Keratinocyte (primary cell): ENCODE measurements around the gene CASR. TPM values are rescaled to one million over a fixed set of nuclear protein-coding genes. Genes with fewer than 3 reads are reported as not detected.

Experiments
- DNase-seq: peaks from one replicate; pipeline ENCODE4 v3.0.0-alpha.2; 2011; ENCODE audit warnings: low read depth, missing footprints, low spot score
- FAIRE-seq: peaks from 2 replicates; lab custom pipeline; 2011; peaks lifted over from hg19 to GRCh38; lab: Jason Lieb, UNC
- H2AFZ ChIP-seq: 2 replicates; pipeline ENCODE4 v1.6.0; 2012; ENCODE audit warnings: low read length, control low read depth, inconsistent platforms; ENCODE audit not compliant: control insufficient read depth
- H3K27ac ChIP-seq: 2 replicates; pipeline ENCODE4 v1.5.1; 2011; ENCODE audit warnings: low read length; ENCODE audit not compliant: control insufficient read depth, insufficient read depth
- H3K27me3 ChIP-seq: 3 replicates; pipeline ENCODE4 v1.6.0; 2011; ENCODE audit warnings: low read length; ENCODE audit not compliant: control insufficient read depth, insufficient read depth; ENCODE audit errors: extremely low read depth
- H3K36me3 ChIP-seq, 2 experiments: 2 replicates in 1 of 2; 3 replicates in 1 of 2; pipeline ENCODE4 v1.5.1; 2011; ENCODE audit warnings: low read length in 2 of 2, mild to moderate bottlenecking in 1 of 2; ENCODE audit not compliant: control insufficient read depth in 2 of 2, insufficient read depth in 2 of 2; ENCODE audit errors: extremely low read depth in 1 of 2
- H3K4me1 ChIP-seq: 3 replicates; pipeline ENCODE4 v1.5.1; 2011; ENCODE audit warnings: low read length; ENCODE audit not compliant: control insufficient read depth, insufficient read depth; ENCODE audit errors: extremely low read depth
- H3K4me2 ChIP-seq: 3 replicates; pipeline ENCODE4 v1.6.0; 2011; ENCODE audit warnings: low read depth, low read length; ENCODE audit not compliant: control insufficient read depth, insufficient read depth; ENCODE audit errors: extremely low read depth
- H3K4me3 ChIP-seq, 3 experiments: fragments of 200-600 bp in 1 of 3; sonication (generic) in 1 of 3; 2 replicates in 2 of 3; 3 replicates in 1 of 3; pipeline ENCODE4 v1.5.1; 2011 to 2016; ENCODE audit warnings: low read length in 3 of 3, mild to moderate bottlenecking in 3 of 3, control low read depth in 2 of 3, inconsistent platforms in 1 of 3, low read depth in 1 of 3, mixed read lengths in 1 of 3, mixed run types in 1 of 3, moderate library complexity in 1 of 3; ENCODE audit not compliant: control insufficient read depth in 2 of 3, insufficient read depth in 2 of 3; ENCODE audit errors: extremely low read depth in 1 of 3
- H3K79me2 ChIP-seq: 2 replicates; pipeline ENCODE4 v1.6.0; 2012; ENCODE audit warnings: low read length; ENCODE audit not compliant: control insufficient read depth, insufficient read depth
- H3K9ac ChIP-seq: 3 replicates; pipeline ENCODE4 v1.6.0; 2011; ENCODE audit warnings: low read length; ENCODE audit not compliant: control insufficient read depth, insufficient read depth; ENCODE audit errors: extremely low read depth
- H3K9me1 ChIP-seq: 3 replicates; pipeline ENCODE4 v1.6.0; 2011; ENCODE audit warnings: low read length; ENCODE audit not compliant: control insufficient read depth, insufficient read depth; ENCODE audit errors: extremely low read depth
- H3K9me3 ChIP-seq: 2 replicates; pipeline ENCODE4 v1.5.1; 2012; ENCODE audit warnings: low read depth, low read length; ENCODE audit not compliant: control insufficient read depth
- H4K20me1 ChIP-seq: 3 replicates; pipeline ENCODE4 v1.6.0; 2011; ENCODE audit warnings: low read length; ENCODE audit not compliant: control insufficient read depth, insufficient read depth; ENCODE audit errors: extremely low read depth
- CTCF ChIP-seq, 3 experiments: IDR thresholded peaks in 1 of 3; conservative IDR thresholded peaks in 1 of 3; optimal IDR thresholded peaks in 1 of 3; 2 replicates in 2 of 3; 3 replicates in 1 of 3; pipeline versions ENCODE3 to v1.5.1; 2011; ENCODE audit warnings: low read length in 3 of 3, mild to moderate bottlenecking in 3 of 3, moderate library complexity in 2 of 3, control low read depth in 1 of 3, inconsistent platforms in 1 of 3; ENCODE audit not compliant: insufficient read depth in 2 of 3; ENCODE audit errors: extremely low read depth in 1 of 3
- EZH2 ChIP-seq: IDR thresholded peaks from one replicate; pipeline ENCODE4 v1.6.1; 2012; ENCODE audit warnings: inconsistent platforms, mild to moderate bottlenecking, low read length, moderate library complexity
- dilution Hi-C: fragments of 300-500 bp; cut with MboI; formaldehyde crosslinking; loops from one replicate; pipeline ENCODE4 v1.7.0; 2020; ENCODE audit warnings: low sequenced_read_pairs; ENCODE audit not compliant: extremely low pct_ligation_motif_present
- polyA plus RNA-seq, 5 experiments: library from polyadenylated mRNA; depleted of rRNA in 3 of 5; stranded (reverse) in 3 of 5; stranded (forward) in 1 of 5; unstranded in 1 of 5; fragments of >200 nt; gene quantifications; 1 replicate in 1 of 5; 2 replicates in 3 of 5; 3 replicates in 1 of 5; pipeline versions ENCODE4 v1.2.1 to v1.2.3, GENCODE V29; 2011 to 2012; ENCODE audit warnings: missing spikeins in 2 of 5, low read depth in 1 of 5, low replicate concordance in 1 of 5

Gene CASR
- polyA plus RNA-seq, 1 donor (not counting 4 experiments of a cell fraction or from before 2014, with no cell fraction given): not detected

GRCh38 chr3:122213650-122214049, 30.2 kb downstream of the CASR start:
- Histone ChIP-seq H3K27ac (no peak overlapping the region), H3K4me3 (no peak overlapping the region), H3K9ac (no peak overlapping the region), H3K9me1 (no peaks in the 10 kb centered on the region), H3K27me3 (no peaks in the 10 kb centered on the region), H3K9me3 (no peaks in the 10 kb centered on the region), H3K79me2 (no peaks in the 10 kb centered on the region), H3K4me1 (no peaks in the 10 kb centered on the region), H3K4me2 (no peak overlapping the region), H4K20me1 (no peaks in the 10 kb centered on the region), H3K36me3 (no peaks in the 10 kb centered on the region), H2AFZ (no peak overlapping the region)
- no peak for TF ChIP-seq EZH2
- no peak for TF ChIP-seq CTCF (optimal IDR thresholded peaks at IDR 0.05 in 1 of 3, IDR thresholded peaks at IDR 0.05 in 1 of 3, conservative IDR thresholded peaks at IDR 0.05 in 1 of 3; ENCODE audit: extremely low read depth in 1 of 3, insufficient read depth in 2 of 3, low read length in 3 of 3)
- no peak for DNase-seq
- no peak for FAIRE-seq
- dilution Hi-C loops: no loop called here

GRCh38 chr3:122214711-122215110, 31.2 kb downstream of the CASR start:
- H3K4me2 ChIP-seq: no peak overlapping the region
- DNase-seq (no peak), FAIRE-seq (no peak)
- H3K36me3 ChIP-seq: no peaks in the 10 kb centered on the region
- no peak overlapping the region for H3K4me3 ChIP-seq
- no peaks in the 10 kb centered on the region for H3K9me1 ChIP-seq
- H3K4me1 ChIP-seq: no peaks in the 10 kb centered on the region
- dilution Hi-C loops: no loop called here
- H3K27ac ChIP-seq: no peak overlapping the region
- H3K9me3 ChIP-seq: no peaks in the 10 kb centered on the region
- no peaks in the 10 kb centered on the region for H3K79me2 ChIP-seq
- H3K27me3 ChIP-seq: no peaks in the 10 kb centered on the region
- H3K9ac ChIP-seq: no peak overlapping the region
- no peaks in the 10 kb centered on the region for H4K20me1 ChIP-seq
- H2AFZ ChIP-seq: no peak overlapping the region
- TF ChIP-seq CTCF (optimal IDR thresholded peaks at IDR 0.05 in 1 of 3, IDR thresholded peaks at IDR 0.05 in 1 of 3, conservative IDR thresholded peaks at IDR 0.05 in 1 of 3; ENCODE audit: extremely low read depth in 1 of 3, insufficient read depth in 2 of 3, low read length in 3 of 3): no peak
